Stomach (tissue), 4 donors: ENCODE measurements around the gene ZFYVE9.

Experiments
- CTCF ChIP-seq, 7 experiments: fragments of 450-650 bp in 4 of 7; fragments of 200-600 bp in 3 of 7; sonication (generic) in 3 of 7; IDR thresholded peaks; one replicate each; pipeline ENCODE4 v1.5.1; 2016 to 2019; ENCODE audit warnings: antibody characterized with exemption in 7 of 7, control low read depth in 2 of 7, mild to moderate bottlenecking in 1 of 7
- EP300 ChIP-seq: sonication (generic); formaldehyde crosslinking; IDR thresholded peaks from one replicate; pipeline ENCODE4 v1.6.1; 2017; ENCODE audit warnings: antibody characterized with exemption
- POLR2A ChIP-seq, 4 donors: fragments of 450-650 bp; IDR thresholded peaks; one replicate each; pipeline ENCODE4 v1.6.1; 2016; ENCODE audit warnings: antibody characterized with exemption in 4 of 4, control low read depth in 2 of 4, mild to moderate bottlenecking in 1 of 4, moderate library complexity in 1 of 4
- POLR2AphosphoS5 ChIP-seq, 3 donors: sonication (generic); formaldehyde crosslinking; IDR thresholded peaks; one replicate each; pipeline ENCODE4 v1.6.1; 2016; ENCODE audit warnings: antibody characterized with exemption in 3 of 3

- no peak for TF ChIP-seq CTCF (IDR thresholded peaks at IDR 0.05)
- no peak for TF ChIP-seq POLR2A (IDR thresholded peaks at IDR 0.05)
- TF ChIP-seq POLR2AphosphoS5 (IDR thresholded peaks at IDR 0.05), result no peak
- no peak for TF ChIP-seq EP300
Observed at GRCh38 chr1:52162947-52163346, 21.1 kb downstream of the ZFYVE9 start.
